GM18909 (cell line): ENCODE data around the gene ZNF468.
"Not testable (repeated sequence)": the region's sequence is repeated elsewhere in the genome, so short reads cannot be mapped to it uniquely, and the experiment has no call there.

Source experiments
- ATAC-seq: cut with Tn5 transposase; IDR thresholded peaks from one replicate; pipeline ENCODE4 v1.9.1; 2021; ENCODE audit warnings: mild to moderate bottlenecking; ENCODE audit not compliant: unreplicated experiment, poor library complexity

Gene ZNF468

DNA sequence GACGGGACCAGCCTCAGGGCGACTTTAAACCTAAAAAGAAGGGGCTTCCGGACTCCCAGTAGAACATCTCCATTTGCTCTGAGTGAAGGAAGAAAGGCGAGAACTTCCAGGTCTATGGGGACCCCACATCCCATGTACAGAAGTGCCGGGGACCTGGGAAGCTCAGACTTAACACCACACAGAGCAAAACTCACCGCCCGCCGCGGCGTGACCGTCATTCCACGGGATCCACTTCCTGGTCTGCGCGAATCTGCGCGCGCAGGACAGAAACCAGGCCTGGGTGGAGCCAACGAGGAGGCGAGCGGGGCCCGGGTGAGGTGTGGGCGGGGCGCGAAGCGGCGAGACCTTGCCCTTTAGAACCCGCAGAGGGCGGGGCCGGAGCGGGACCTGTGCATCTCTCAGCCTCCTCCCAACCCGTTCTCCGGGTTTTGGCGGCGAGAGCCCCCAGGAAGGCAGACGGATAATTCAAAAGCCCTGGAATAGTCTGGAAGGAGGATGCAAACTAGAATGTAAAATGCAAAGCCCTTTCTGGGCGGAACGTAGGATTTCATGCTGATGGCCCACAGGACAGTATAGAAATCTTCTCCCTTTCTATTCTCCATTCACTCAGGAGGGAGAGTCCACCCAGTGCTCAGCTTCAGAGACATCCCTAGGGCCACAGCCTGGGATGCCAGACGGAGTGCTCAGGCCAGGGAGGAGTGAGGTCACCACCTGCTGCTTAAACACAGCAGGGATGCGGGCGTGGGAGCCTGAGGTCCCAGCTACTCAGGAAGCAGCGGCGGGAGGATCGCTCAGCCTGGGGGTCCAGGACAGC, at the start of gene ZNF468:
Gene ZNF468 (minus strand): TSS at position 242 of the 814 bp plus-strand sequence. CDS start 3,347 bp downstream, outside the sequence.
- peak; percentile 97 for ATAC-seq

GRCh38 chr19:52904052-52904780, 46.8 kb upstream of the ZNF468 start:
- not testable (repeated sequence) for ATAC-seq

DNA sequence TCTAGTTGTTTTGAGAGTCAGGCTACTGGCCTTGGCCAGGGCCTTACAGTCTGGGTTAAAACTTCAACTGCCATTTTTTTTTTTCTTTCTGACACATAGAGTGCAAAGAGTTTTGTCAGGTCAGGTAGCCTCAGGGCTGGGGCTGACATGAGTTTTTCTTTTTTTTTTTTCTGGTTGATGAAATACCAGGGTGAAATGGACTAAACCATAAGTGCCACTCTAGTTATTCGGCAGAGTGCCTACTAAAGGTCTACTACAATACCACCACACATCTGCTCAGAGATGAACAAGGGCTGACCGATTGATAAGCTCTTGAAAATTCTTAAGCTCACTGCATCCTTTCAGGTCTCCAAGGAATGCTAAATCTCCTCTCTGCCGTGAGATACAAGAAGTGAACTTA, 44.4 kb upstream of the ZNF468 start:
- ATAC-seq, result no peak

GRCh38 chr19:52898596-52898995, 41.2 kb upstream of the ZNF468 start:
- ATAC-seq, result not testable (repeated sequence)

GRCh38 chr19:52898101-52898500, 40.7 kb upstream of the ZNF468 start:
- ATAC-seq, result no peak

GRCh38 chr19:52897138-52897935, 39.9 kb upstream of the ZNF468 start, which contains the start of gene ZNF320:
ZNF320 (minus strand) TSS chr19:52897635; CDS start chr19:52890255, 7,380 bp downstream.
- ATAC-seq, result peak; percentile 98

GRCh38 chr19:52896431-52897137, 39.2 kb upstream of the ZNF468 start:
- ATAC-seq, result peak; percentile 16

- ATAC-seq, result no peak
These were observed 33.9 kb upstream of the ZNF468 start for GRCh38 chr19:52891336-52891735.

DNA sequence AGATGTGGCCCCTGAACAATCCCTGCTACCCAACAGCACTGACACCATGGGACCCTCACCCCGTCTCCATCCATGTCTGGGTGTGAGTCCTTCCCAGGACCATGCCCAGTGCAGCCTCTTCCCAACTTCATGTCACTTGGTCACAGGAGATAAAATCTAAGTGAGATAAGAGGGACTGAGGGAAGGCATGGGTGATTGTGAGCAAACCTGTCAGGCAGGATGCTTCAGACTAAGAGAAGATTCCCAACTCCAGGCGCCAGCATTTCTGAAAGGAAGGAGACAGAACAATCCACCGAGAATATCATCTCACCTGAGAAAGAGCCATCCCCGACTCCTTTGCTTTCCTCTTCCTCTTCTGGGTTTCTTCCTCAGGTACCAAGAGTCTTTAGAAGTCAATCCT, 32.5 kb upstream of the ZNF468 start:
- no peak for ATAC-seq

DNA sequence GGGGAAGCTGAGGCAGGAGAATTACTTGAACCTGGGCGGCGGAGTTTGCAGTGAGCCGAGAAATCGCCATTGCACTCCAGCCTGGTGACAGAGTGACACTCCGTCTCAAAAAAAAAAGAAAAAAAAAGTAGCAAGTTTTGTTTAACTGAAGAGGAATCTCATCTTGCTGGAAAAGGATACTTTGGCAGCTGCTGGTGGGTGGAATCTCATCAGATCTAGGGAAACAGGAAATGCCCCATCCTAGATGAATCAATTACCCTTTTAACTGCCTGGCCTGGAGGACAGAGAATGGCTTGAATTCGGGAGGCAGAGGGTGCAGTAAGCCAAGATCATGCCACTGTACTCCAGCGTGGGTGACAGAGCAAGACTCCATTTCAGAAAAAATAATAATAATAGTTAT, 31.7 kb upstream of the ZNF468 start:
- ATAC-seq, result no peak

DNA sequence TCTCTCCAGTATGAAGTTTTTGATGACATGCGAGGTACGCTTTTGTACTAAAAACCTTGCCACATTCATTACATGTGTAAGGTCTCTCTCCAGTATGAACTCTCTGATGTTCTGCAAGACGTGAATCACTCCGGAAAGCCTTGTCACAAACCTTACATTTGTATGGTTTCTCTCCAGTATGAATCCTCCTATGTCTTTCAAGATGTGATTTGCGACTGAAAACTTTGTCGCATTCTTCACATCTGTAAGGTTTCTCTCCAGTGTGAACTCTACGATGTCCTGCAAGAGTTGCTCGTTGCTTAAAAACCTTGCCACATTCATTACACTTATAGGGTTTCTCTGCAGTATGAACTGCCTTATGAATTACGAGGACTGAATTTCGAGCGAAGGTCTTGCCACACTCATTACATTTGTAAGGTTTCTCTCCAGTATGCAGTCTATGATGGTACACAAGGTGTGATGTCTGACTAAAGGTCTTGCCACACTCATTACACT, 23.5 kb upstream of the ZNF468 start:
- ATAC-seq, result no peak

GRCh38 chr19:52872996-52873395, 15.6 kb upstream of the ZNF468 start:
- not testable (repeated sequence) for ATAC-seq

GRCh38 chr19:52871466-52871865, 14.0 kb upstream of the ZNF468 start:
- no peak for ATAC-seq

DNA sequence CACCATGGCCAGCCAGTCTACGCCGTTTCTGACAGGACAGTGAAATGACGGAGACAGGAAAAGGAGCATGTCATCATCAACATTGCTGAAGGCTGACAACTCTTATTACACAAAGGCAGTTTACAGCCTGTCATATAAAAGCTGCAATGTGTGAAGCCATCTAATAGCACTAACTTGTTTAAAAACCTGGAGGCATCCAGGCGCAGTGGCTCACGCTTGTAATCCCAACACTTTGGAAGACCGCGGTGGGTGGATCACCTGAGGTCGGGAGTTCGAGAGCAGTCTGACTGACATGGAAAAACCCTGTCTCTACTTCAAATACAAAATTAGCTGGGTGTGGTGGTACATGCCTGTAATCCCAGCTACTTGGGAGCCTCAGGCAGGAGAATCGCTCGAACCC, 10.6 kb upstream of the ZNF468 start:
- ATAC-seq, result not testable (repeated sequence)

DNA sequence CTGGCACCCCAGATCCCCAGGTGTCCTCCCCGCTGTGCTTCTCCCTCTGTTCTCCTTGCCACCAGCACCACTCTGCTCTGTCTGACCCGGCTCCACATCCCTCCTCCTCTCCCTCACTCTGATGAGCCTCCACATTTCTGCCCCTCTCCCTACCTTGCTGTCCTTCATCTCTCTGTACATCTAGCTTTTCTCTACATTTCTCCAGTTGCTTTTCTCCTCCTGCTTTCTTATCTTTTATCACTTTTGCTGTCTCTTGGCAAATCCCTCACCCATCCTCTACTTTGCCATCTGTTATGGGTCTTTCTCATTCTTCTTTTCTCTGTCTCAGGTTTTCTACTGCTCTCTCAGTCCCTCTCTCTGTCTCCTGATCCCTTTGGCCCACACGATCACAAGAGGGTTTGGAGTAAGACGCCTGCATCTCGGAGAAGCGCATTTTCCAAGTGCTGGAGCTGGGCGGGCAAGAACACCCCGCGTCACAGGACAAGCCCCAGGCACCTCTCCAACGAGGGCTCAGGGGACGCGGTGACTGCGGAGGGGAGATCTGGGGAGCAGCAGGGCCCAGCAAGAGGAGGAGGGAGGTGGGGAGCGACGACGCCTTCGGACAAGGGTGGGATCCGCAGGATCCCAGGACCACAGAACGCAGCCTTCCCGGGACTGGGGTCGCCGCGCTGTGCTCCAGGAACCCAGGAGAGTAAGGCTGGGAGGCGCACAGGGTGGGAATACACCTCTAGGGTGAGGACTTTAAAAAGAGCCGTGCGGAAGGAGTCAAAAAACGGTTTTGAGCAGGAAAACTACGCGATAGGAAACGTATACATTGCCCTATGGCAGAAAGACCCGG, 660 bp downstream of the ZNF468 start:
- peak; percentile 11 for ATAC-seq

GRCh38 chr19:52847352-52847751, 10.1 kb downstream of the ZNF468 start:
- not testable (repeated sequence) for ATAC-seq

- not testable (repeated sequence) for ATAC-seq
These were observed 16.5 kb downstream of the ZNF468 start for GRCh38 chr19:52840825-52841465.

- ATAC-seq, result not testable (repeated sequence)
These were observed 23.1 kb downstream of the ZNF468 start for GRCh38 chr19:52834289-52834688.
